ENCODE data around the gene DNM3. TPM values are rescaled to one million over a fixed set of nuclear protein-coding genes. Genes with fewer than 3 reads are reported as not detected.

The DNM3 gene
- total RNA-seq, 1 experiment from 2014 or later: 0.71 TPM

- ChIA-PET POLR2A (ENCODE audit: low non-redundant PET) (no interaction called here), CTCF (no interaction called here)
- Histone ChIP-seq H3K27ac (ENCODE audit: low read depth, low read length, poor library complexity, severe bottlenecking) (no peak overlapping the region), H3K9me3 (ENCODE audit: low read depth, low read length, poor library complexity, severe bottlenecking) (peaks cover 16% of the 10 kb centered on the region), H3K4me1 (ENCODE audit: insufficient read depth, low read length, poor library complexity, severe bottlenecking) (peaks cover 46% of the 10 kb centered on the region), H3K36me3 (ENCODE audit: insufficient read depth, low read length, poor library complexity, severe bottlenecking) (no peaks in the 10 kb centered on the region), H3K4me3 (ENCODE audit: low read depth, low read length, poor library complexity, severe bottlenecking) (no peak overlapping the region), H3K27me3 (replicated peaks; ENCODE audit: insufficient read depth, low read depth, low read length, poor library complexity) (no peaks in the 10 kb centered on the region)
- TF ChIP-seq EZH2 (IDR thresholded peaks at IDR 0.05; ENCODE audit: borderline replicate concordance, low read depth, low read length, poor library complexity, severe bottlenecking) (no peak), CTCF (conservative IDR thresholded peaks at IDR 0.05; ENCODE audit: low read depth, low read length) (no peak)
- intact Hi-C loops (cut with micrococcal nuclease; ENCODE audit: unreplicated experiment): no loop called here
- no peak for DNase-seq (ENCODE audit: low spot score)
- BruUV-seq (replicated peaks): no TSS peak
Measured at GRCh38 chr1:172347416-172347815, 506.1 kb downstream of the DNM3 start.

- TF ChIP-seq CTCF (conservative IDR thresholded peaks at IDR 0.05; ENCODE audit: low read depth, low read length) (no peak), EZH2 (IDR thresholded peaks at IDR 0.05; ENCODE audit: borderline replicate concordance, low read depth, low read length, poor library complexity, severe bottlenecking) (no peak)
- BruUV-seq (replicated peaks): no TSS peak
- intact Hi-C loops (cut with micrococcal nuclease; ENCODE audit: unreplicated experiment): no loop called here
- CTCF ChIA-PET: no interaction called here
- H3K27ac ChIP-seq (ENCODE audit: low read depth, low read length, poor library complexity, severe bottlenecking): no peak overlapping the region
- no peak for DNase-seq (ENCODE audit: low spot score)
- POLR2A ChIA-PET (ENCODE audit: low non-redundant PET): no interaction called here
- H3K4me1 ChIP-seq (ENCODE audit: insufficient read depth, low read length, poor library complexity, severe bottlenecking): peaks cover 35% of the 10 kb centered on the region
- no peaks in the 10 kb centered on the region for H3K36me3 ChIP-seq (ENCODE audit: insufficient read depth, low read length, poor library complexity, severe bottlenecking)
- peaks cover 16% of the 10 kb centered on the region for H3K9me3 ChIP-seq (ENCODE audit: low read depth, low read length, poor library complexity, severe bottlenecking)
- no peaks in the 10 kb centered on the region for H3K27me3 ChIP-seq (replicated peaks; ENCODE audit: insufficient read depth, low read depth, low read length, poor library complexity)
- no peak overlapping the region for H3K4me3 ChIP-seq (ENCODE audit: low read depth, low read length, poor library complexity, severe bottlenecking)
Measured at GRCh38 chr1:172350856-172351255, 509.6 kb downstream of the DNM3 start.

DNA sequence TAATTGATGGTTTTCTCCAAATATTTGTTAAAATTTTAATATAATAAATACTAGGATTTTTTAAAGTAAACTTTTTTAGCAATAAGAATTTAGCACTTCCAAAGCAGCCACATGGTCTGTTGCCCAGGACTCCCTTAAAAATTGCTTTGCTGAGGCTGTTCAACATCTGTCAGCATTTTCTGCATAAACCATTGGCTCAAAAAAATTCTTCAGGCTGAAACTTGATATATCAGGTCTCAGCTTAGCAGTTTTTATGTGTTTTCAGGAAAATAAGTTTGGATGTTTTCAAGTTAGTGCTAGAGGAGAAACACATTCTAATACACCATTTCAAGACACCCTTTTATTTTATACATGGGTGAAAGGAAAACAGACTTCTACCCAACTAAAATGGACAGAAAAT is 510.0 kb downstream of the DNM3 start:
- Histone ChIP-seq H3K9me3 (ENCODE audit: low read depth, low read length, poor library complexity, severe bottlenecking) (peaks cover 16% of the 10 kb centered on the region), H3K27me3 (replicated peaks; ENCODE audit: insufficient read depth, low read depth, low read length, poor library complexity) (no peaks in the 10 kb centered on the region), H3K27ac (ENCODE audit: low read depth, low read length, poor library complexity, severe bottlenecking) (peak overlapping the region; percentile 8), H3K4me1 (ENCODE audit: insufficient read depth, low read length, poor library complexity, severe bottlenecking) (peaks cover 40% of the 10 kb centered on the region), H3K4me3 (ENCODE audit: low read depth, low read length, poor library complexity, severe bottlenecking) (no peak overlapping the region), H3K36me3 (ENCODE audit: insufficient read depth, low read length, poor library complexity, severe bottlenecking) (no peaks in the 10 kb centered on the region)
- DNase-seq (ENCODE audit: low spot score): peak; percentile 43
- CTCF ChIA-PET: no interaction called here
- POLR2A ChIA-PET (ENCODE audit: low non-redundant PET): no interaction called here
- no TSS peak for BruUV-seq (replicated peaks)
- intact Hi-C loops (cut with micrococcal nuclease; ENCODE audit: unreplicated experiment): no loop called here
- TF ChIP-seq EZH2 (IDR thresholded peaks at IDR 0.05; ENCODE audit: borderline replicate concordance, low read depth, low read length, poor library complexity, severe bottlenecking) (no peak), CTCF (conservative IDR thresholded peaks at IDR 0.05; ENCODE audit: low read depth, low read length) (no peak)

Data from A673 (cell line).